ENCODE measurements around the gene AOAH.

DNA sequence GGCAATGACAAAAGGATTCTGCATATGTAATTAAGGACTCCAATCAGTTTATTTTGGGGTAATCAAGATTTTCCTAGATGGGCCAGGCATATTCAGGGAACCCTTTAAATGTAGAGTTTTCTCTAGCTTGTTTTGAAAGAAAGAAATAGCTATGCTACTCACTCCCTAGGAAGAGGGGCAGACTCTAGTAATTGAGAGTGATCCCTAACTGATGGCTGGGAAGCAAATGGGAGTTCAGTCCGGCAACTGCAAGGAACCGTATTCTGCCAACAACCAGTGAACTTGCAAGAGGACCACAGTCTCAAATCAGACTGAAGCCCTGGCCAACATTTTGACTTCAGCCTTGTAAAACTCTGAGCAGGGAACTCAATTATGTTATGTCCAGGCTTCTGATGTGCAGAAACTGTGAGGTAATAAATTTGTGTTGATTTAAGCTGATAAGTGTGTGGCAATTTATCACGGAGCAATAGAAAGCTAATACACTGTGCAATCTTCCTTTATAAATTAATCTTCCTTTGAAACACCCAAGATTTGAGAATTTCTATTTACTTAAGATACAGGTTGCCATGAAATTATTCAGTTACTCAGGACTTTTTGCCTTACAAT, 14.0 kb downstream of the AOAH start:
- TF ChIP-seq, protein P1, sequence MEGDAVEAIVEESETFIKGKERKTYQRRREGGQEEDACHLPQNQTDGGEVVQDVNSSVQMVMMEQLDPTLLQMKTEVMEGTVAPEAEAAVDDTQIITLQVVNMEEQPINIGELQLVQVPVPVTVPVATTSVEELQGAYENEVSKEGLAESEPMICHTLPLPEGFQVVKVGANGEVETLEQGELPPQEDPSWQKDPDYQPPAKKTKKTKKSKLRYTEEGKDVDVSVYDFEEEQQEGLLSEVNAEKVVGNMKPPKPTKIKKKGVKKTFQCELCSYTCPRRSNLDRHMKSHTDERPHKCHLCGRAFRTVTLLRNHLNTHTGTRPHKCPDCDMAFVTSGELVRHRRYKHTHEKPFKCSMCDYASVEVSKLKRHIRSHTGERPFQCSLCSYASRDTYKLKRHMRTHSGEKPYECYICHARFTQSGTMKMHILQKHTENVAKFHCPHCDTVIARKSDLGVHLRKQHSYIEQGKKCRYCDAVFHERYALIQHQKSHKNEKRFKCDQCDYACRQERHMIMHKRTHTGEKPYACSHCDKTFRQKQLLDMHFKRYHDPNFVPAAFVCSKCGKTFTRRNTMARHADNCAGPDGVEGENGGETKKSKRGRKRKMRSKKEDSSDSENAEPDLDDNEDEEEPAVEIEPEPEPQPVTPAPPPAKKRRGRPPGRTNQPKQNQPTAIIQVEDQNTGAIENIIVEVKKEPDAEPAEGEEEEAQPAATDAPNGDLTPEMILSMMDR (IDR thresholded peaks at IDR 0.05; ENCODE audit: low read length) = no peak
- no peak for TF ChIP-seq EZH2 (optimal IDR thresholded peaks at IDR 0.05; ENCODE audit: low read depth, low read length)
